ENCODE measurements around the gene PDLIM7.
"Not testable (repeated sequence)": the region's sequence is repeated elsewhere in the genome, so short reads cannot be mapped to it uniquely, and the experiment has no call there.

PDLIM7 gene

GRCh38 chr5:177491983-177492746, 5.2 kb downstream of the PDLIM7 start:
- no peak for DNase-seq (ENCODE audit: low read depth)

- no peak for DNase-seq (ENCODE audit: low read depth)
Observed at GRCh38 chr5:177491429-177491945, 5.9 kb downstream of the PDLIM7 start.

GRCh38 chr5:177490992-177491391, 6.4 kb downstream of the PDLIM7 start:
- no peak for DNase-seq (ENCODE audit: low read depth)

GRCh38 chr5:177490311-177490991, 7.0 kb downstream of the PDLIM7 start:
- DNase-seq (ENCODE audit: low read depth): no peak

GRCh38 chr5:177489119-177489716, 8.2 kb downstream of the PDLIM7 start:
- no peak for DNase-seq (ENCODE audit: low read depth)

- DNase-seq (ENCODE audit: low read depth): no peak
Observed at GRCh38 chr5:177487975-177488374, 9.4 kb downstream of the PDLIM7 start.

GRCh38 chr5:177487144-177487543, 10.3 kb downstream of the PDLIM7 start:
- no peak for DNase-seq (ENCODE audit: low read depth)

GRCh38 chr5:177486256-177486655, 11.1 kb downstream of the PDLIM7 start:
- DNase-seq (ENCODE audit: low read depth): no peak

- DNase-seq (ENCODE audit: low read depth): not testable (repeated sequence)
Observed at GRCh38 chr5:177485753-177486152, 11.7 kb downstream of the PDLIM7 start.

- DNase-seq (ENCODE audit: low read depth): no peak
Observed at GRCh38 chr5:177484902-177485549, 12.4 kb downstream of the PDLIM7 start.

- DNase-seq (ENCODE audit: low read depth): no peak
Observed at GRCh38 chr5:177483994-177484901, 13.2 kb downstream of the PDLIM7 start.

- no peak for DNase-seq (ENCODE audit: low read depth)
Observed at GRCh38 chr5:177483042-177483441, 14.4 kb downstream of the PDLIM7 start.

- DNase-seq (ENCODE audit: low read depth): no peak
Observed at GRCh38 chr5:177482359-177482795, 15.0 kb downstream of the PDLIM7 start.

GRCh38 chr5:177479774-177480173, 17.6 kb downstream of the PDLIM7 start:
- no peak for DNase-seq (ENCODE audit: low read depth)

- no peak for DNase-seq (ENCODE audit: low read depth)
Observed at GRCh38 chr5:177478711-177479646, 18.4 kb downstream of the PDLIM7 start.

GRCh38 chr5:177477701-177478477, 19.5 kb downstream of the PDLIM7 start:
- no peak for DNase-seq (ENCODE audit: low read depth)

GRCh38 chr5:177476531-177477233, 20.7 kb downstream of the PDLIM7 start:
- no peak for DNase-seq (ENCODE audit: low read depth)

- no peak for DNase-seq (ENCODE audit: low read depth)
Observed at GRCh38 chr5:177475563-177476427, 21.6 kb downstream of the PDLIM7 start.

Measured in stimulated activated CD4-positive, alpha-beta T cell treated with anti-CD3 and anti-CD28 coated beads, Interleukin-2, amount 100 ng/mL, for 4 hours (primary cell).